DMS153 treated with DMSO at 0.1 percent for 48 hours (cell line): ENCODE data around the gene BCAR3.

Experiments used
- DNase-seq: peaks from one replicate; lab custom pipeline; 2025; ENCODE audit not compliant: unreplicated experiment; lab: John Stamatoyannopoulos, UW

Gene BCAR3

GRCh38 chr1:93516164-93516563 lies 165.5 kb downstream of the BCAR3 start:
- no peak for DNase-seq
